AG04450 (cell line): ENCODE results near the gene PCDHAC2. TPM values are rescaled to one million over a fixed set of nuclear protein-coding genes. Genes with fewer than 3 reads are reported as not detected.

ENCODE experiments used
- CTCF ChIA-PET: fragments of 300-600, 350-600 bp; formaldehyde crosslinking; extraction: SDS; loops from one replicate; lab custom pipeline; 2022; ENCODE audit warnings: antibody characterized with exemption, inconsistent platforms; lab: Charles Lee
- POLR2A ChIA-PET: fragments of 350-600 bp; formaldehyde crosslinking; extraction: SDS; loops from one replicate; lab custom pipeline; 2021; ENCODE audit warnings: antibody characterized with exemption, inconsistent platforms; lab: Yijun Ruan, JAX
- DNase-seq: peaks from one replicate; pipeline ENCODE4 v3.0.0-alpha.2; 2011; ENCODE audit warnings: low read depth, low spot score
- H3K27ac ChIP-seq: one replicate; pipeline ENCODE4 v1.5.1; 2012; ENCODE audit warnings: low read depth, low read length, control low read depth
- H3K27me3 ChIP-seq: one replicate; pipeline ENCODE4 v1.6.0; 2012; ENCODE audit warnings: low read length; ENCODE audit not compliant: control insufficient read depth, insufficient read depth
- H3K4me3 ChIP-seq: 2 replicates; pipeline ENCODE4 v1.5.1; 2011; ENCODE audit warnings: mild to moderate bottlenecking, low read depth, low read length, control low read depth
- H3K9me3 ChIP-seq: 2 replicates; pipeline ENCODE4 v1.5.1; 2012; ENCODE audit warnings: low read length; ENCODE audit not compliant: control insufficient read depth, insufficient read depth
- CTCF ChIP-seq: IDR thresholded peaks from 2 replicates; pipeline ENCODE4 v1.5.1; 2011; ENCODE audit warnings: low read depth, low read length, control low read depth, inconsistent platforms
- polyA plus RNA-seq: library from polyadenylated mRNA; depleted of rRNA; stranded (reverse); fragments of >200 nt; gene quantifications from 2 replicates; pipeline ENCODE4 v1.2.3, GENCODE V29; 2011

Gene PCDHAC2
- polyA plus RNA-seq, 1 experiment, result not detected

GRCh38 chr5:140927228-140927573 lies 39.1 kb upstream of the PCDHAC2 start:
- peaks cover 26% of the 10 kb centered on the region for H3K9me3 ChIP-seq
- H3K4me3 ChIP-seq, result no peak overlapping the region
- TF ChIP-seq CTCF, result no peak
- H3K27me3 ChIP-seq, result no peaks in the 10 kb centered on the region
- POLR2A ChIA-PET, result no interaction called here
- no peak for DNase-seq
- CTCF ChIA-PET, result no interaction called here
- H3K27ac ChIP-seq, result no peak overlapping the region

GRCh38 chr5:140934964-140935606 lies 31.2 kb upstream of the PCDHAC2 start:
- Histone ChIP-seq H3K4me3 (no peak overlapping the region), H3K27me3 (no peaks in the 10 kb centered on the region), H3K9me3 (no peaks in the 10 kb centered on the region; the same call in 1 of the 2 replicates), H3K27ac (no peak overlapping the region)
- no peak for DNase-seq
- POLR2A ChIA-PET, result no interaction called here
- CTCF ChIA-PET, result no interaction called here
- TF ChIP-seq CTCF, result no peak

GRCh38 chr5:140946578-140946977 lies 19.7 kb upstream of the PCDHAC2 start:
- CTCF ChIA-PET, result no interaction called here

GRCh38 chr5:140951636-140952035 lies 14.6 kb upstream of the PCDHAC2 start:
- Histone ChIP-seq H3K27ac (no peak overlapping the region), H3K9me3 (peaks cover 10% of the 10 kb centered on the region; the same call in 1 of the 2 replicates), H3K4me3 (no peak overlapping the region), H3K27me3 (no peaks in the 10 kb centered on the region)
- DNase-seq, result no peak
- no peak for TF ChIP-seq CTCF
- ChIA-PET CTCF (no interaction called here), POLR2A (no interaction called here)

More at GRCh38 chr5:140946578-140946977, 19.7 kb upstream of the PCDHAC2 start:
- Histone ChIP-seq H3K27me3 (no peaks in the 10 kb centered on the region), H3K9me3 (peaks cover 11% of the 10 kb centered on the region; the same call in 1 of the 2 replicates), H3K4me3 (no peak overlapping the region), H3K27ac (no peak overlapping the region)
- POLR2A ChIA-PET, result no interaction called here
- TF ChIP-seq CTCF, result no peak
- DNase-seq, result no peak

- Histone ChIP-seq H3K27me3 (no peaks in the 10 kb centered on the region), H3K4me3 (no peak overlapping the region), H3K9me3 (peaks cover 10% of the 10 kb centered on the region; the same call in 1 of the 2 replicates), H3K27ac (no peak overlapping the region)
- CTCF ChIA-PET, result no interaction called here
- POLR2A ChIA-PET, result no interaction called here
- no peak for TF ChIP-seq CTCF
- DNase-seq, result no peak
These were observed 13.0 kb upstream of the PCDHAC2 start for GRCh38 chr5:140953234-140953633.
